Gastroesophageal sphincter (tissue), 3 donors: Measurements from ENCODE around the gene ALG1.

Experiments
- CTCF ChIP-seq, 4 experiments: fragments of 200-600 bp in 2 of 4; fragments of 450-650 bp in 2 of 4; sonication (generic) in 1 of 4; IDR thresholded peaks; one replicate each; pipeline ENCODE4 v1.5.1; 2017 to 2019; ENCODE audit warnings: antibody characterized with exemption in 4 of 4, mild to moderate bottlenecking in 2 of 4, moderate library complexity in 2 of 4
- EP300 ChIP-seq: sonication (generic); formaldehyde crosslinking; IDR thresholded peaks from one replicate; pipeline ENCODE4 v1.6.1; 2017; ENCODE audit warnings: antibody characterized with exemption, mild to moderate bottlenecking
- POLR2A ChIP-seq, 2 donors: fragments of 450-650 bp; IDR thresholded peaks; one replicate each; pipeline ENCODE4 v1.6.1; 2017; ENCODE audit warnings: antibody characterized with exemption in 2 of 2, mild to moderate bottlenecking in 2 of 2, moderate library complexity in 1 of 2
- POLR2AphosphoS5 ChIP-seq: sonication (generic); formaldehyde crosslinking; IDR thresholded peaks from one replicate; pipeline ENCODE4 v1.6.1; 2017; ENCODE audit warnings: antibody characterized with exemption

GRCh38 chr16:5027086-5027485, 44.6 kb upstream of the ALG1 start:
- TF ChIP-seq POLR2A (IDR thresholded peaks at IDR 0.05) (no peak), POLR2AphosphoS5 (no peak), CTCF (IDR thresholded peaks at IDR 0.05) (no peak), EP300 (no peak)
